Measurements from ENCODE around the gene SUFU. TPM values are rescaled to one million over a fixed set of nuclear protein-coding genes. Genes with fewer than 3 reads are reported as not detected.
A peak's percentile ranks its signal among the peaks of the same experiment; 100 is the strongest.

Gene SUFU
- total RNA-seq, 4 donors from 2014 or later, result 6.5 to 11.0 (median 9.2) TPM

GRCh38 chr10:102650655-102651454, 147.1 kb downstream of the SUFU start:
- DNase-seq, result peak in 1 of 3 donors; percentile 62
- no peaks in the 10 kb centered on the region for H3K27me3 ChIP-seq
- H3K4me3 ChIP-seq, result peak overlapping the region in 3 of 4 donors; percentile 22 to 93 (median 73)
- peaks cover 16 to 80% (median 61%) of the 10 kb centered on the region in 4 donors for H3K4me1 ChIP-seq
- peaks cover 0 to 40% (median 0%) of the 10 kb centered on the region in 3 donors for H3K36me3 ChIP-seq
- peak overlapping the region; percentile 98 to 100 (median 100) for H3K27ac ChIP-seq
- H3K9me3 ChIP-seq, result no peaks in the 10 kb centered on the region
- TF ChIP-seq POLR2A (IDR thresholded peaks at IDR 0.05), result no peak
- no peak for TF ChIP-seq CTCF (IDR thresholded peaks at IDR 0.05)

GRCh38 chr10:102651455-102652169, 147.8 kb downstream of the SUFU start:
- H3K4me1 ChIP-seq, result peaks cover 16 to 83% (median 61%) of the 10 kb centered on the region in 4 donors
- H3K4me3 ChIP-seq, result peak overlapping the region in 1 of 4 donors; percentile 22
- no peaks in the 10 kb centered on the region for H3K9me3 ChIP-seq
- H3K27ac ChIP-seq, result peak overlapping the region; percentile 98 to 100 (median 100)
- no peaks in the 10 kb centered on the region for H3K27me3 ChIP-seq
- peaks cover 0 to 48% (median 0%) of the 10 kb centered on the region in 3 donors for H3K36me3 ChIP-seq
- TF ChIP-seq POLR2A (IDR thresholded peaks at IDR 0.05) (no peak), CTCF (IDR thresholded peaks at IDR 0.05) (no peak)
- no peak for DNase-seq

GRCh38 chr10:102652170-102652916, 148.6 kb downstream of the SUFU start:
- Histone ChIP-seq H3K27me3 (no peaks in the 10 kb centered on the region), H3K36me3 (peaks cover 0 to 55% (median 0%) of the 10 kb centered on the region in 3 donors), H3K27ac (peak overlapping the region; percentile 98 to 100 (median 100)), H3K9me3 (no peaks in the 10 kb centered on the region), H3K4me1 (peaks cover 15 to 83% (median 55%) of the 10 kb centered on the region in 4 donors), H3K4me3 (no peak overlapping the region)
- no peak for TF ChIP-seq CTCF (IDR thresholded peaks at IDR 0.05)
- TF ChIP-seq POLR2A (IDR thresholded peaks at IDR 0.05), result no peak
- peak in 1 of 3 donors; percentile 44 for DNase-seq

DNA sequence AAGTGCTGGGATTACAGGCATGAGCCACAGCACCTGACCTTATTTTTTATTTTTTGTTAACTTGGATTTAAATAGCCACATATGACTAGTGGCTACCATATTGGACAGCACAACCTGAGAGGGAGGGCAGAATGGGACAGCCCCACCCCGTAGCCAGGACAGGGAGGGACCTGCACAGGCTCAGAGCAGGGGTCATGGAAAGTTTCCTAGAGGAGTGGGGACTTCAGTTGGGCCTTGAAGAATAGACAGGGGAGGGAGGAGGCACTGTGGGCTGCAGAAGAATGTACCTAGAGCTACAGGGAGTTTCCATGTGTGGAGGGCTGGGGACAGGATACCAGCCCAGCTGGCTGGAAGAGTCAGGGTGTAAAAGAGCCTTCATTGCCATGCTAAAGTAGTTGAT, 149.3 kb downstream of the SUFU start:
- Histone ChIP-seq H3K4me3 (no peak overlapping the region), H3K27ac (peak overlapping the region in 3 of 4 donors; percentile 2 to 100 (median 17)), H3K9me3 (no peaks in the 10 kb centered on the region), H3K36me3 (peaks cover 0 to 62% (median 0%) of the 10 kb centered on the region in 3 donors), H3K4me1 (peaks cover 13 to 83% (median 51%) of the 10 kb centered on the region in 4 donors), H3K27me3 (no peaks in the 10 kb centered on the region)
- TF ChIP-seq CTCF (IDR thresholded peaks at IDR 0.05), result no peak
- TF ChIP-seq POLR2A (IDR thresholded peaks at IDR 0.05), result no peak
- DNase-seq, result no peak

DNA sequence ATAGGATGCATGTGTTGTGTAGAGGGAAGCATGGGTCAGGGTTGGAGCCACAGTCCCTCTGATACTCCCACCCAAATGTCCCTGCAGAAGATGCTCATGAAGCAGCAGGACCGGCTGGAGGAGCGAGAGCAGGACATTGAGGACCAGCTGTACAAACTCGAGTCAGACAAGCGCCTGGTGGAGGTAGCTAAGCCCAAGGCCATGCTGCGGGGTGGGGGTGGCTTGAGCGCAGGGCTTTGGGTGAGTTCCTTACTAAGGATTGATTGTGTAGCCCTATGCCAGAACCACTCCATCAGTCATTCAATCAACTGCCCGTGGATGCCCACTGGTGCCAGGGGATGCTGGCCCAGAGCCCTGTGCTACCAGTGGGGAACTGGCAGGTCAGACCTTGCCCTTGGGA, 150.8 kb downstream of the SUFU start:
- TF ChIP-seq POLR2A (IDR thresholded peaks at IDR 0.05) (no peak), CTCF (IDR thresholded peaks at IDR 0.05) (no peak)
- Histone ChIP-seq H3K27me3 (no peaks in the 10 kb centered on the region), H3K4me3 (no peak overlapping the region), H3K9me3 (no peaks in the 10 kb centered on the region), H3K36me3 (peaks cover 0 to 65% (median 0%) of the 10 kb centered on the region in 3 donors), H3K27ac (no peak overlapping the region), H3K4me1 (peaks cover 9 to 76% (median 37%) of the 10 kb centered on the region in 4 donors)
- no peak for DNase-seq

Data from Peyer's patch (tissue), 4 donors.